Astrocyte (in vitro differentiated cells and primary cell): ENCODE data around the gene OTUB1. TPM values are rescaled to one million over a fixed set of nuclear protein-coding genes. Genes with fewer than 3 reads are reported as not detected.

Experiments
- DNase-seq: peaks from one replicate; pipeline ENCODE4 v3.0.0-alpha.2; 2010; ENCODE audit warnings: low read depth
- FAIRE-seq: peaks from 2 replicates; lab custom pipeline; 2011; peaks lifted over from hg19 to GRCh38; lab: Jason Lieb, UNC
- H2AFZ ChIP-seq: 2 replicates; pipeline ENCODE4 v1.6.0; 2012; ENCODE audit warnings: low read depth, low read length, inconsistent platforms
- H3K27ac ChIP-seq: 2 replicates; pipeline ENCODE4 v1.5.1; 2011; ENCODE audit warnings: low read depth, low read length, inconsistent platforms
- H3K27me3 ChIP-seq: 2 replicates; pipeline ENCODE4 v1.6.0; 2011; ENCODE audit warnings: low read length, inconsistent platforms; ENCODE audit not compliant: insufficient read depth
- H3K36me3 ChIP-seq: 2 replicates; pipeline ENCODE4 v1.5.1; 2011; ENCODE audit warnings: low read length, inconsistent platforms; ENCODE audit not compliant: insufficient read depth
- H3K4me1 ChIP-seq: 2 replicates; pipeline ENCODE4 v1.5.1; 2011; ENCODE audit warnings: low read length, inconsistent platforms; ENCODE audit not compliant: insufficient read depth
- H3K4me2 ChIP-seq: 2 replicates; pipeline ENCODE4 v1.6.0; 2012; ENCODE audit warnings: low read length, inconsistent platforms
- H3K4me3 ChIP-seq: 2 replicates; pipeline ENCODE4 v1.5.1; 2011; ENCODE audit warnings: low read depth, mild to moderate bottlenecking, low read length, inconsistent platforms; ENCODE audit not compliant: insufficient read depth
- H3K79me2 ChIP-seq: 2 replicates; pipeline ENCODE4 v1.6.0; 2012; ENCODE audit warnings: mild to moderate bottlenecking, low read length, inconsistent platforms; ENCODE audit not compliant: insufficient read depth
- H3K9ac ChIP-seq: 2 replicates; pipeline ENCODE4 v1.6.0; 2012; ENCODE audit warnings: mild to moderate bottlenecking, low read length, inconsistent platforms
- H3K9me3 ChIP-seq: 2 replicates; pipeline ENCODE4 v1.5.1; 2012; ENCODE audit warnings: low read depth, mild to moderate bottlenecking, low read length, inconsistent platforms; ENCODE audit not compliant: insufficient read depth
- H4K20me1 ChIP-seq: 2 replicates; pipeline ENCODE4 v1.6.0; 2012; ENCODE audit warnings: low read length, inconsistent platforms; ENCODE audit not compliant: insufficient read depth
- H3K27ac Mint-ChIP-seq: one replicate; pipeline ENCODE4 v1.8.0; 2021; ENCODE audit warnings: mild to moderate bottlenecking, mixed read lengths; ENCODE audit not compliant: unreplicated experiment
- H3K27me3 Mint-ChIP-seq: one replicate; pipeline ENCODE4 v1.8.0; 2021; ENCODE audit warnings: low read depth, mixed read lengths; ENCODE audit not compliant: unreplicated experiment
- H3K36me3 Mint-ChIP-seq: one replicate; pipeline ENCODE4 v1.8.0; 2021; ENCODE audit warnings: low read depth, mixed read lengths; ENCODE audit not compliant: unreplicated experiment
- H3K4me1 Mint-ChIP-seq: one replicate; pipeline ENCODE4 v1.8.0; 2021; ENCODE audit warnings: low read depth, mixed read lengths; ENCODE audit not compliant: unreplicated experiment
- H3K4me3 Mint-ChIP-seq: one replicate; pipeline ENCODE4 v1.8.0; 2021; ENCODE audit warnings: mild to moderate bottlenecking, moderate library complexity, mixed read lengths; ENCODE audit not compliant: unreplicated experiment
- H3K9me3 Mint-ChIP-seq: one replicate; pipeline ENCODE4 v1.8.0; 2021; ENCODE audit warnings: mild to moderate bottlenecking, mixed read lengths; ENCODE audit not compliant: unreplicated experiment
- EZH2 ChIP-seq: IDR thresholded peaks from 2 replicates; pipeline ENCODE4 v1.6.1; 2012; ENCODE audit warnings: mild to moderate bottlenecking, low read length, inconsistent platforms; ENCODE audit not compliant: insufficient read depth
- total RNA-seq: library from RNA; stranded (reverse); gene quantifications from 2 replicates; pipeline ENCODE4 v1.2.1, GENCODE V29; 2021
- TF ChIP-seq, protein P1 (sequence below): IDR thresholded peaks from 2 replicates; pipeline ENCODE4 v1.5.1; 2011; ENCODE audit warnings: low read depth, mild to moderate bottlenecking, inconsistent platforms, low read length, moderate library complexity; ENCODE audit not compliant: insufficient read depth

The OTUB1 gene
- total RNA-seq, 1 donor from 2014 or later: 78.5 TPM

DNA sequence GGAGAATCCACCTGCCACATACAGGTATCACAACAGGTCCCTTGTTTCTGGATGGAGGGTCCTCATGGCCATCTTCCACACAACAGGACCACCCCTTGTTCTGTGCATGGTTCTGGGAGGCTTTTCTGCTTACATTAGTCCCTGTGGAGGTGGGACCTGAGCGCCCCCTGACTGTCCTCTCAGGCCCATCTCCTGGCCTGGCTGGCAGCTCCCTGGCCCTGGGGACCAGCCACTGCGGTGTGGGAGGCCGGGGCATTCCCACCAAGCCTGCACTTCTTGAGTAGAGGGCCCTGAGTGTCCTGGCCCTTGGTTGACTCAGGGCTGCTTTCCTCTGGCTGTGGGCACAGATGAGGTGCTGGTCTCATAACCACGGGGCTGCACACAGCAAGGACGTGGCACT lies 6.8 kb upstream of the OTUB1 start:
- no peak overlapping the region for H3K27ac Mint-ChIP-seq
- Histone ChIP-seq H3K4me3 (no peak overlapping the region), H3K9me3 (no peaks in the 10 kb centered on the region), H3K79me2 (peaks cover 64% of the 10 kb centered on the region), H3K36me3 (no peaks in the 10 kb centered on the region), H2AFZ (no peak overlapping the region), H3K9ac (no peak overlapping the region), H3K27ac (no peak overlapping the region), H3K4me1 (peaks cover 24% of the 10 kb centered on the region), H4K20me1 (peaks cover 48% of the 10 kb centered on the region), H3K4me2 (no peak overlapping the region), H3K27me3 (no peaks in the 10 kb centered on the region)
- no peak for FAIRE-seq
- peaks cover 6% of the 10 kb centered on the region for H3K36me3 Mint-ChIP-seq
- H3K27me3 Mint-ChIP-seq: no peaks in the 10 kb centered on the region
- DNase-seq: no peak
- H3K9me3 Mint-ChIP-seq: no peaks in the 10 kb centered on the region
- no peak overlapping the region for H3K4me3 Mint-ChIP-seq
- H3K4me1 Mint-ChIP-seq: peaks cover 13% of the 10 kb centered on the region
- TF ChIP-seq, protein P1, sequence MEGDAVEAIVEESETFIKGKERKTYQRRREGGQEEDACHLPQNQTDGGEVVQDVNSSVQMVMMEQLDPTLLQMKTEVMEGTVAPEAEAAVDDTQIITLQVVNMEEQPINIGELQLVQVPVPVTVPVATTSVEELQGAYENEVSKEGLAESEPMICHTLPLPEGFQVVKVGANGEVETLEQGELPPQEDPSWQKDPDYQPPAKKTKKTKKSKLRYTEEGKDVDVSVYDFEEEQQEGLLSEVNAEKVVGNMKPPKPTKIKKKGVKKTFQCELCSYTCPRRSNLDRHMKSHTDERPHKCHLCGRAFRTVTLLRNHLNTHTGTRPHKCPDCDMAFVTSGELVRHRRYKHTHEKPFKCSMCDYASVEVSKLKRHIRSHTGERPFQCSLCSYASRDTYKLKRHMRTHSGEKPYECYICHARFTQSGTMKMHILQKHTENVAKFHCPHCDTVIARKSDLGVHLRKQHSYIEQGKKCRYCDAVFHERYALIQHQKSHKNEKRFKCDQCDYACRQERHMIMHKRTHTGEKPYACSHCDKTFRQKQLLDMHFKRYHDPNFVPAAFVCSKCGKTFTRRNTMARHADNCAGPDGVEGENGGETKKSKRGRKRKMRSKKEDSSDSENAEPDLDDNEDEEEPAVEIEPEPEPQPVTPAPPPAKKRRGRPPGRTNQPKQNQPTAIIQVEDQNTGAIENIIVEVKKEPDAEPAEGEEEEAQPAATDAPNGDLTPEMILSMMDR: no peak
- TF ChIP-seq EZH2: no peak

DNA sequence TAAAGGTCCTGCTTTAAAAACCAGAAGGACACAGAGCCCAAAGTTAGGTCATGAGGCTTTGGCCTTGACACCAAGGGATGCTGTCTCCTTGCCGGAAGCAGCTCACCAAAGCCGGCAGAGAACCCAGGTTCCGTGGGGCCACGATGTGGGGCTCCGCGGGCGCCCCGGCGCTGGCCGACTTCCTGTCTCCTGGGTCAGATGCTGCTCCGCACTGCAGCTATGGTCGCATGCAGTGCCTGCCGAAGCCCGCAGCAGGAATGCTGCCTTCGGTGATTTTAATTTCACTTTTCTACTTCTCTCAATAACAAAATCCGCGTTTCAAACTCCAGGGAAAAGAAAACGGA lies 454 bp upstream of the OTUB1 start:
- Histone ChIP-seq H3K27me3 (no peaks in the 10 kb centered on the region), H3K36me3 (peaks cover 6% of the 10 kb centered on the region), H3K9ac (peak overlapping the region; percentile 92), H2AFZ (peak overlapping the region; percentile 69), H3K27ac (peak overlapping the region; percentile 50), H3K4me1 (peaks cover 21% of the 10 kb centered on the region), H3K4me2 (peak overlapping the region; percentile 87), H4K20me1 (peaks cover 43% of the 10 kb centered on the region), H3K79me2 (peaks cover 51% of the 10 kb centered on the region), H3K4me3 (peak overlapping the region; percentile 80), H3K9me3 (no peaks in the 10 kb centered on the region)
- no peak for FAIRE-seq
- Mint-ChIP-seq H3K4me3 (peak overlapping the region; percentile 94), H3K36me3 (peaks cover 9% of the 10 kb centered on the region), H3K9me3 (no peaks in the 10 kb centered on the region), H3K27ac (peak overlapping the region; percentile 98), H3K27me3 (no peaks in the 10 kb centered on the region), H3K4me1 (peaks cover 9% of the 10 kb centered on the region)
- TF ChIP-seq, protein P1: no peak
- no peak for TF ChIP-seq EZH2
- DNase-seq: no peak

DNA sequence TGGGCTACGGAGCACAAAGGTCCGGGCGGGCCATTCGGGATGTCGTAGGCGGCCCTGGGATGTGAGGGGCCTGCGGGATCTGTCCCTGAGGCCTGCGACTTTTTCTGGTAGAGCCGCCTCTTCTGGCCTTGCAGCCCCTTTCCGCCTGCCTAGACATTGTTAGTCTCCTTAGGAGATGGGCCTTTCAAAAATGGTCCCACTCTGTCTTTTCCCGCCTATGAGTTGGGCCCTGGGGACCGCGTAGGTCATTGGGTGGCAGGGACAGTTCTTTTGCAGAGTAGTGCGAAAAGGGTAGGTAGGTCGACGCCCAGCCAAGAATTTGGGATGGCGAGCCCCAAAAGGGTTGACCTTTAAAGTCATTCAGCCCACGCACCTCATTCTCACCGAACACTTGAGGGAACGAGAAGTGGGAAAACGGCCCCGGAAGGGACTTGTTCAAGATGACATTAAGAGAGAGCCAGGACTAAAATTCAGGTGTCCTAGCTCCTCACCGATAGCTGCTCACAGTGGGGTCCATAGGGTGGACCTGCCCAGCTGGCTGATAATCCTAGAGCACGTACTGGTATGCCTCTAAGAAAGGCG lies 785 bp downstream of the OTUB1 start:
- H3K9me3 ChIP-seq: no peaks in the 10 kb centered on the region
- peak overlapping the region; percentile 87 for H3K4me2 ChIP-seq
- Mint-ChIP-seq H3K4me1 (peaks cover 9% of the 10 kb centered on the region), H3K4me3 (peak overlapping the region; percentile 85), H3K9me3 (no peaks in the 10 kb centered on the region), H3K36me3 (peaks cover 16% of the 10 kb centered on the region), H3K27ac (no peak overlapping the region), H3K27me3 (no peaks in the 10 kb centered on the region)
- TF ChIP-seq, protein P1: no peak
- no peak for TF ChIP-seq EZH2
- DNase-seq (no peak), FAIRE-seq (no peak)
- peaks cover 6% of the 10 kb centered on the region for H3K36me3 ChIP-seq
- H3K4me1 ChIP-seq: peaks cover 16% of the 10 kb centered on the region
- H3K27ac ChIP-seq: peak overlapping the region; percentile 72
- H3K27me3 ChIP-seq: no peaks in the 10 kb centered on the region
- peak overlapping the region; percentile 80 for H3K4me3 ChIP-seq
- H3K9ac ChIP-seq: peak overlapping the region; percentile 92
- H4K20me1 ChIP-seq: peaks cover 46% of the 10 kb centered on the region
- peaks cover 50% of the 10 kb centered on the region for H3K79me2 ChIP-seq
- peak overlapping the region; percentile 69 for H2AFZ ChIP-seq
